SU-DHL-6 (cell line): ENCODE results near the gene CALM3.

Experiments used
- EZH2phosphoT487 ChIP-seq: fragments of 200-600 bp; sonication (generic), shearing (Covaris generic); conservative IDR thresholded peaks from 2 replicates; pipeline ENCODE4 v1.6.1; 2018; ENCODE audit warnings: mild to moderate bottlenecking, antibody characterized with exemption, low read length, moderate library complexity, mixed read lengths
- TF ChIP-seq, protein P1 (sequence below): fragments of 200-600 bp; sonication (generic); IDR thresholded peaks from one replicate; pipeline ENCODE4 v1.5.1; 2017; ENCODE audit warnings: antibody characterized with exemption, mild to moderate bottlenecking, low read length, moderate library complexity; ENCODE audit not compliant: insufficient read depth, poor library complexity, severe bottlenecking

- TF ChIP-seq, protein P1, sequence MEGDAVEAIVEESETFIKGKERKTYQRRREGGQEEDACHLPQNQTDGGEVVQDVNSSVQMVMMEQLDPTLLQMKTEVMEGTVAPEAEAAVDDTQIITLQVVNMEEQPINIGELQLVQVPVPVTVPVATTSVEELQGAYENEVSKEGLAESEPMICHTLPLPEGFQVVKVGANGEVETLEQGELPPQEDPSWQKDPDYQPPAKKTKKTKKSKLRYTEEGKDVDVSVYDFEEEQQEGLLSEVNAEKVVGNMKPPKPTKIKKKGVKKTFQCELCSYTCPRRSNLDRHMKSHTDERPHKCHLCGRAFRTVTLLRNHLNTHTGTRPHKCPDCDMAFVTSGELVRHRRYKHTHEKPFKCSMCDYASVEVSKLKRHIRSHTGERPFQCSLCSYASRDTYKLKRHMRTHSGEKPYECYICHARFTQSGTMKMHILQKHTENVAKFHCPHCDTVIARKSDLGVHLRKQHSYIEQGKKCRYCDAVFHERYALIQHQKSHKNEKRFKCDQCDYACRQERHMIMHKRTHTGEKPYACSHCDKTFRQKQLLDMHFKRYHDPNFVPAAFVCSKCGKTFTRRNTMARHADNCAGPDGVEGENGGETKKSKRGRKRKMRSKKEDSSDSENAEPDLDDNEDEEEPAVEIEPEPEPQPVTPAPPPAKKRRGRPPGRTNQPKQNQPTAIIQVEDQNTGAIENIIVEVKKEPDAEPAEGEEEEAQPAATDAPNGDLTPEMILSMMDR = no peak
- TF ChIP-seq EZH2phosphoT487 = no peak
Observed at GRCh38 chr19:46630586-46631205, 29.6 kb downstream of the CALM3 start.
